DMS153 treated with DMSO at 0.1 percent for 48 hours (cell line): ENCODE data around the gene TRIM58.

Experiments used
- DNase-seq: peaks from one replicate; lab custom pipeline; 2025; ENCODE audit not compliant: unreplicated experiment; lab: John Stamatoyannopoulos, UW

TRIM58 gene

GRCh38 chr1:247883346-247883745 is 26.4 kb downstream of the TRIM58 start:
- no peak for DNase-seq

GRCh38 chr1:247884797-247885413 is 27.9 kb downstream of the TRIM58 start:
- no peak for DNase-seq

GRCh38 chr1:247895163-247895637 is 38.2 kb downstream of the TRIM58 start, which contains the start of gene OR2W3:
Gene OR2W3, plus strand, starts transcription at chr1:247895587. Its CDS starts 0 bp downstream, at chr1:247895587.
- no peak for DNase-seq

- DNase-seq = no peak
Measured at GRCh38 chr1:247895976-247896375, 39.0 kb downstream of the TRIM58 start.

- no peak for DNase-seq
Measured at GRCh38 chr1:247904122-247904521, 47.1 kb downstream of the TRIM58 start.

GRCh38 chr1:247905181-247905580 is 48.2 kb downstream of the TRIM58 start:
- DNase-seq = no peak

GRCh38 chr1:247905910-247906503 is 49.0 kb downstream of the TRIM58 start:
- no peak for DNase-seq

- DNase-seq = no peak
Measured at GRCh38 chr1:247906504-247907047, 49.6 kb downstream of the TRIM58 start.

- DNase-seq = no peak
Measured at GRCh38 chr1:247908766-247909165, 51.8 kb downstream of the TRIM58 start.

GRCh38 chr1:247913786-247914185 is 56.8 kb downstream of the TRIM58 start:
- DNase-seq = no peak

GRCh38 chr1:247914941-247915662 is 58.1 kb downstream of the TRIM58 start:
- DNase-seq = no peak

- DNase-seq = no peak
Measured at GRCh38 chr1:247919952-247920351, 63.0 kb downstream of the TRIM58 start, which contains the start of gene OR2T8. Gene OR2T8, plus strand, starts transcription at chr1:247920252. Its CDS starts 766 bp downstream, at chr1:247921018.

GRCh38 chr1:247923941-247924340 is 67.0 kb downstream of the TRIM58 start:
- DNase-seq = no peak

- no peak for DNase-seq
Measured at GRCh38 chr1:247924868-247925267, 67.9 kb downstream of the TRIM58 start, which contains the start of gene OR2AJ1. Gene OR2AJ1, plus strand, starts transcription at chr1:247924889. Its CDS starts 8,880 bp downstream, at chr1:247933769.
